Vagina (tissue), 2 donors: ENCODE results near the gene CORIN. TPM values are rescaled to one million over a fixed set of nuclear protein-coding genes. Genes with fewer than 3 reads are reported as not detected.
"Not testable (repeated sequence)": the region's sequence is repeated elsewhere in the genome, so short reads cannot be mapped to it uniquely, and the experiment has no call there.

Experiments
- DNase-seq, 2 donors: peaks; one replicate each; pipeline ENCODE4 v3.0.0-alpha.2; 2017; ENCODE audit errors: extremely low spot score in 2 of 2
- H3K27ac ChIP-seq: fragments of 200-600 bp; sonication (generic); one replicate; pipeline ENCODE4 v1.5.1; 2019
- H3K27me3 ChIP-seq: fragments of 200-600 bp; sonication (generic); one replicate; pipeline ENCODE4 v1.5.1; 2019
- H3K36me3 ChIP-seq, 2 donors: fragments of 200-600 bp; sonication (generic); one replicate each; pipeline ENCODE4 v1.5.1; 2017 to 2019
- H3K4me1 ChIP-seq: fragments of 200-600 bp; sonication (generic); one replicate; pipeline ENCODE4 v1.5.1; 2019
- H3K4me3 ChIP-seq, 2 donors: fragments of 200-600 bp; sonication (generic); 1 replicate in 1 of 2; 2 replicates in 1 of 2; pipeline ENCODE4 v1.5.1; 2016 to 2019
- H3K9me3 ChIP-seq: fragments of 200-600 bp; sonication (generic); one replicate; pipeline ENCODE4 v1.5.1; 2019
- POLR2A ChIP-seq, 2 donors: fragments of 450-650 bp; IDR thresholded peaks; one replicate each; pipeline ENCODE4 v1.6.1; 2017; ENCODE audit warnings: antibody characterized with exemption in 2 of 2, mild to moderate bottlenecking in 2 of 2, moderate library complexity in 2 of 2
- POLR2AphosphoS5 ChIP-seq, 2 donors: sonication (generic); formaldehyde crosslinking; IDR thresholded peaks; one replicate each; pipeline ENCODE4 v1.9.0; 2017; ENCODE audit warnings: antibody characterized with exemption in 2 of 2, mild to moderate bottlenecking in 2 of 2, low read depth in 1 of 2; ENCODE audit not compliant: insufficient read depth in 1 of 2
- intact Hi-C: fragments of 100-400 bp; cut with DNase I; formaldehyde crosslinking; loops from one replicate; pipeline ENCODE4 v1.15.1; 2023
- total RNA-seq: library from RNA; depleted of rRNA; stranded (reverse); fragments of >200 nt; gene quantifications from one replicate; pipeline ENCODE4 v1.2.3, GENCODE V29; 2016
- TF ChIP-seq, protein P1 (sequence below), 3 experiments: fragments of 450-650 bp in 2 of 3; fragments of 200-600 bp in 1 of 3; sonication (generic) in 1 of 3; IDR thresholded peaks; one replicate each; pipeline ENCODE4 v1.5.1; 2017 to 2019; ENCODE audit warnings: antibody characterized with exemption in 3 of 3, mild to moderate bottlenecking in 2 of 3, moderate library complexity in 2 of 3

CORIN gene
- total RNA-seq, 1 donor from 2014 or later = 5.4 TPM

DNA sequence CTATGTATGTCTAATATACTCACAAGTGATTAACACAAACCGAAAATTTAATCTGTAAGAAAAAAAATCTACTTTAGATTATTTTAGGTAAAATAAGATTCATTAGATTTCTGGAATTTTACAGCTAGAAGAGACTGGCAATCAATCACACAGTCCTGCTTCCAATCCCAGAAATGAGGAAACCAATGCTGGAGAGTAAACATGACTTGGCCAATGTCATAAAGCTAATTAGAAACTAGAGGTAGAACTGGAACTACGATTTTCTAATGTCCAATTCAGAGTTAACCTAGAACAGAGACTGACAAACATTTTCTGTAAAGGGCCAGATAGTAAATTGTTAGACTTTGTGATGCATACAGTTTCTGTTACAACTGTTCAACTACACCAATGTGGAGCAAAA, 123.6 kb downstream of the CORIN start:
- no peaks in the 10 kb centered on the region for H3K4me1 ChIP-seq
- H3K27ac ChIP-seq = no peak overlapping the region
- no peaks in the 10 kb centered on the region for H3K27me3 ChIP-seq
- H3K4me3 ChIP-seq = no peak overlapping the region
- DNase-seq = no peak
- no peaks in the 10 kb centered on the region for H3K9me3 ChIP-seq
- intact Hi-C loops = no loop called here
- no peaks in the 10 kb centered on the region for H3K36me3 ChIP-seq
- TF ChIP-seq, protein P1, sequence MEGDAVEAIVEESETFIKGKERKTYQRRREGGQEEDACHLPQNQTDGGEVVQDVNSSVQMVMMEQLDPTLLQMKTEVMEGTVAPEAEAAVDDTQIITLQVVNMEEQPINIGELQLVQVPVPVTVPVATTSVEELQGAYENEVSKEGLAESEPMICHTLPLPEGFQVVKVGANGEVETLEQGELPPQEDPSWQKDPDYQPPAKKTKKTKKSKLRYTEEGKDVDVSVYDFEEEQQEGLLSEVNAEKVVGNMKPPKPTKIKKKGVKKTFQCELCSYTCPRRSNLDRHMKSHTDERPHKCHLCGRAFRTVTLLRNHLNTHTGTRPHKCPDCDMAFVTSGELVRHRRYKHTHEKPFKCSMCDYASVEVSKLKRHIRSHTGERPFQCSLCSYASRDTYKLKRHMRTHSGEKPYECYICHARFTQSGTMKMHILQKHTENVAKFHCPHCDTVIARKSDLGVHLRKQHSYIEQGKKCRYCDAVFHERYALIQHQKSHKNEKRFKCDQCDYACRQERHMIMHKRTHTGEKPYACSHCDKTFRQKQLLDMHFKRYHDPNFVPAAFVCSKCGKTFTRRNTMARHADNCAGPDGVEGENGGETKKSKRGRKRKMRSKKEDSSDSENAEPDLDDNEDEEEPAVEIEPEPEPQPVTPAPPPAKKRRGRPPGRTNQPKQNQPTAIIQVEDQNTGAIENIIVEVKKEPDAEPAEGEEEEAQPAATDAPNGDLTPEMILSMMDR (IDR thresholded peaks at IDR 0.05) = no peak
- TF ChIP-seq POLR2AphosphoS5 (IDR thresholded peaks at IDR 0.05; ENCODE audit: insufficient read depth in 1 of 2, low read depth in 1 of 2) (no peak), POLR2A (IDR thresholded peaks at IDR 0.05) (no peak)

DNA sequence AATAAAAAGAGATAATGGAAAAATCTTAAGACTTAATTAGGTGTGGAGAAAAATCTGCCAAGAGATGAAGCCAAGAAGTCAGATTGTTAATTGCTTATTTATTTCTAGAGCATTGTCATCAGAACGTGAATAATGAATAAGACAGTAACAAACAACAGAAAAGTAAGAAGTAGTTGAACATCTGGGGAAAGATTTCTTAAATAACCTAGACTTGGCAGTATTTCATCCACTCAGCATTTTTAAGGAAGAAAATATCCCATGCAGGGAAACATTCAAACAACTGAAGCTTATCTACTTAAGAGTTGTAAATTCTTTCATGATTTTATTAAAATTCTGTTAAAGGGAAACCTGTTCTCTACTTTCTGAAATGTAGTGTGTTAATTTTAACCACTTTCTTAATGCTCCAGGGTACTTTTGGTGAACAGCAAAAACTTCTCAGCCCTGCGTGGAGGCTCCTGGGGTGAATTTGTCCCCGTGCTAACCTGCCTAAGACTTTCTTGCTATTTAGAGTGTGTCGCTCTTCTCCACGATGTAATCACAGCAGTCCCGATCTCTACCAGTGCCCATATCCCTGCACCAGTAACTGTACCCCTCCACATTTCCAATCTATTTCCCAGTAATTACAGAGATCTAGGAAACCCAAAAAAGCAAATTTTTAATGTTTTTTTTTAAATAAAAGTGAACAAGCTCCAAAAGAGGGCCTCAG, 124.6 kb downstream of the CORIN start:
- no peak overlapping the region for H3K27ac ChIP-seq
- no peak for TF ChIP-seq POLR2AphosphoS5 (IDR thresholded peaks at IDR 0.05; ENCODE audit: insufficient read depth in 1 of 2, low read depth in 1 of 2)
- TF ChIP-seq, protein P1 (IDR thresholded peaks at IDR 0.05) = no peak
- no peak for TF ChIP-seq POLR2A (IDR thresholded peaks at IDR 0.05)
- H3K27me3 ChIP-seq = no peaks in the 10 kb centered on the region
- H3K4me3 ChIP-seq = no peak overlapping the region
- intact Hi-C loops = no loop called here
- no peaks in the 10 kb centered on the region for H3K36me3 ChIP-seq
- H3K4me1 ChIP-seq = no peaks in the 10 kb centered on the region
- no peak for DNase-seq
- H3K9me3 ChIP-seq = no peaks in the 10 kb centered on the region

DNA sequence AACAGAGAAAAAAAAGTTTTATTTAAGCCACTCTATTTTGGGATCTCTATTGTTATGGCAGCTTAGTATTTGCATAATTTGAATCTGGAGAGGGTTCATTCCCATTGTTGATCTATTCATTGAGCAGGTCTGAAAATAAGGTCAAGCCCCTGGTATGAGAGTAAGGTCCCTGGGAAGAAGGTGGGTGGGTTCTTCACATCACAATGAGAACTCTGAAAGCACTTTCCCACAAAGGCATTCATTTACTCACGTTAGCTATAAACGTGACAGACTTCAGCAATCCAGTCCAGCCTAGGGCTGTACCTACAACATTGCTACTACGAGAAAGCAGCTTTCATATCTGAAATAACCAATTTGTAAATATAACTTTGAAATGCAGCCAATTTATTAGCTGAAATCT, 126.2 kb downstream of the CORIN start:
- H3K27me3 ChIP-seq = no peaks in the 10 kb centered on the region
- no peak overlapping the region for H3K27ac ChIP-seq
- H3K9me3 ChIP-seq = no peaks in the 10 kb centered on the region
- H3K4me1 ChIP-seq = no peaks in the 10 kb centered on the region
- intact Hi-C loops = no loop called here
- H3K4me3 ChIP-seq = no peak overlapping the region
- TF ChIP-seq POLR2AphosphoS5 (IDR thresholded peaks at IDR 0.05; ENCODE audit: insufficient read depth in 1 of 2, low read depth in 1 of 2) = no peak
- TF ChIP-seq, protein P1 (IDR thresholded peaks at IDR 0.05) = no peak
- TF ChIP-seq POLR2A (IDR thresholded peaks at IDR 0.05) = no peak
- H3K36me3 ChIP-seq = no peaks in the 10 kb centered on the region
- no peak for DNase-seq

DNA sequence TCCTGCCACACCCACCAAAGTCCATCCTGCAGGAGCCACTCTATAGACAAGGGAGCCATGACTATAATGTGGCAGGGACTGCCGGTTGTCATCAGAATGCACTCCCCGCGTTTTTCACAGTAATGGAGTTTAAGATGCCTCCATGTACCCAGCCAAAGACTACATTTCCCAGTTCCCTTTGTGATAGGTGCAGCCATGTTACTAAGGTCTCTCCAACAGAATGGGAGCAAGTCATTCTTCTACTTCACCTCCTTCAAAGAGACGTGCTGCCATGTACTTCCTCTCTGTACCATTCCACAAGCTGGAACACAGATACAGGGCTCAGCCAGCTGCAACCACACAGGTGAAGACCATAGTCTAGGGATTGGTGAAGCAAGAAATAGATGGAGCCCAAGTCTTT, 126.7 kb downstream of the CORIN start:
- TF ChIP-seq, protein P1 (IDR thresholded peaks at IDR 0.05) = no peak
- TF ChIP-seq POLR2A (IDR thresholded peaks at IDR 0.05) = no peak
- TF ChIP-seq POLR2AphosphoS5 (IDR thresholded peaks at IDR 0.05; ENCODE audit: insufficient read depth in 1 of 2, low read depth in 1 of 2) = no peak
- Histone ChIP-seq H3K4me1 (no peaks in the 10 kb centered on the region), H3K27ac (no peak overlapping the region), H3K9me3 (no peaks in the 10 kb centered on the region), H3K27me3 (no peaks in the 10 kb centered on the region), H3K4me3 (no peak overlapping the region), H3K36me3 (no peaks in the 10 kb centered on the region)
- no peak for DNase-seq
- intact Hi-C loops = no loop called here

DNA sequence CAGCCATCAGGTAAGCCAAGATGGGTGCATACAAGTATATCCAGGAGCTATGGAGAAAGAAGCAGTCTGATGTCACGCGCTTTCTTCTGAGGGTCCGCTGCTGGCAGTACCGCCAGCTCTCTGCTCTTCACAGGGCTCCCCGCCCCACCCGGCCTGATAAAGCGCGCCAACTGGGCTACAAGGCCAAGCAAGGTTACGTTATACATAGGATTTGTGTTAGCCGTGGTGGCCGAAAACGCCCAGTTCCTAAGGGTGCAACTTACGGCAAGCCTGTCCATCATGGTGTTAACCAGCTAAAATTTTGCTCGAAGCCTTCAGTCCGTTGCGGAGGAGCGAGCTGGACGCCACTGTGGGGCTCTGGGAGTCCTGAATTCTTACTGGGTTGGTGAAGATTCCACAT, 131.5 kb downstream of the CORIN start:
- H3K27me3 ChIP-seq, H3K36me3 ChIP-seq, H3K27ac ChIP-seq, intact Hi-C loops, H3K4me3 ChIP-seq, H3K4me1 ChIP-seq, H3K9me3 ChIP-seq, DNase-seq: not testable (repeated sequence)
